Renal cortex interstitium (tissue), 11 donors: Measurements from ENCODE around the gene FGGY. TPM values are rescaled to one million over a fixed set of nuclear protein-coding genes. Genes with fewer than 3 reads are reported as not detected.
A peak's percentile ranks its signal among the peaks of the same experiment; 100 is the strongest.
"Not testable (repeated sequence)": the region's sequence is repeated elsewhere in the genome, so short reads cannot be mapped to it uniquely, and the experiment has no call there.

Experiments
- DNase-seq, 11 donors: peaks; one replicate each; pipeline ENCODE4 v3.0.0-alpha.2; 2013; ENCODE audit warnings: low read depth in 9 of 11, low spot score in 4 of 11; ENCODE audit errors: extremely low read depth in 1 of 11
- polyA plus RNA-seq, 3 donors: library from polyadenylated mRNA; unstranded; fragments of 120-200 nt; gene quantifications; one replicate each; pipeline ENCODE4 v1.2.1, GENCODE V29; 2013; ENCODE audit not compliant: insufficient read length in 3 of 3

The FGGY gene
- polyA plus RNA-seq, 3 donors, result 21.4 to 22.1 (median 21.9) TPM

GRCh38 chr1:59568158-59568935, 271.5 kb downstream of the FGGY start:
- no peak for DNase-seq

GRCh38 chr1:59569198-59569597, 272.3 kb downstream of the FGGY start:
- DNase-seq, result no peak

- no peak for DNase-seq
Measured at GRCh38 chr1:59570524-59570923, 273.6 kb downstream of the FGGY start.

- DNase-seq, result no peak
Measured at GRCh38 chr1:59574085-59574484, 277.2 kb downstream of the FGGY start.

GRCh38 chr1:59577774-59578173, 280.9 kb downstream of the FGGY start:
- DNase-seq, result no peak

GRCh38 chr1:59579222-59579621, 282.3 kb downstream of the FGGY start:
- no peak for DNase-seq

GRCh38 chr1:59580257-59580656, 283.4 kb downstream of the FGGY start:
- DNase-seq, result no peak

GRCh38 chr1:59592410-59592809, 295.5 kb downstream of the FGGY start:
- not testable (repeated sequence) for DNase-seq

- DNase-seq, result no peak
Measured at GRCh38 chr1:59592924-59593323, 296.0 kb downstream of the FGGY start.

- peak in 2 of 11 donors; percentile 26 to 54 for DNase-seq
Measured at GRCh38 chr1:59593798-59594790, 297.2 kb downstream of the FGGY start.

GRCh38 chr1:59595774-59596173, 298.9 kb downstream of the FGGY start:
- no peak for DNase-seq

- DNase-seq, result no peak
Measured at GRCh38 chr1:59596432-59596831, 299.5 kb downstream of the FGGY start.

GRCh38 chr1:59596956-59597355, 300.1 kb downstream of the FGGY start:
- DNase-seq, result no peak

GRCh38 chr1:59597420-59598119, 300.7 kb downstream of the FGGY start:
- DNase-seq, result no peak

GRCh38 chr1:59598120-59598440, 301.2 kb downstream of the FGGY start:
- no peak for DNase-seq

- DNase-seq, result no peak
Measured at GRCh38 chr1:59601041-59601441, 304.1 kb downstream of the FGGY start.

GRCh38 chr1:59601811-59602210, 304.9 kb downstream of the FGGY start:
- DNase-seq, result no peak

GRCh38 chr1:59604191-59604590, 307.3 kb downstream of the FGGY start:
- no peak for DNase-seq

GRCh38 chr1:59605184-59605583, 308.3 kb downstream of the FGGY start:
- DNase-seq, result no peak

- no peak for DNase-seq
Measured at GRCh38 chr1:59605761-59606160, 308.9 kb downstream of the FGGY start.
